K562 (cell line): ENCODE results near the gene ZNF616. TPM values are rescaled to one million over a fixed set of nuclear protein-coding genes. Genes with fewer than 3 reads are reported as not detected.

Source experiments
- ARID1B ChIP-seq: fragments of 450-650 bp; IDR thresholded peaks from 2 replicates; pipeline ENCODE4 v1.6.1; 2016; ENCODE audit warnings: antibody characterized with exemption, mild to moderate bottlenecking, inconsistent platforms
- EGR1 ChIP-seq: fragments of 450-650 bp; conservative IDR thresholded peaks from 2 replicates; pipeline ENCODE4 v1.6.1; 2017; ENCODE audit warnings: mild to moderate bottlenecking
- ELF4 ChIP-seq: fragments of 450-650 bp; formaldehyde crosslinking; IDR thresholded peaks from 2 replicates; pipeline ENCODE4 v1.4.0; 2022; ENCODE audit warnings: missing genetic modification characterization
- FOSL1 ChIP-seq: fragments of 200-800 bp; sonication (Bioruptor generic); conservative IDR thresholded peaks from 2 replicates; pipeline ENCODE4 v1.6.1; 2016; ENCODE audit warnings: missing genetic modification characterization, missing compliant biosample characterization
- HLTF ChIP-seq: fragments of 450-650 bp; IDR thresholded peaks from 2 replicates; pipeline ENCODE4 v1.6.1; 2016
- NKRF ChIP-seq: fragments of 450-650 bp; IDR thresholded peaks from 2 replicates; pipeline ENCODE4 v1.6.1; 2016; ENCODE audit warnings: borderline replicate concordance
- PHB2 ChIP-seq: fragments of 450-650 bp; IDR thresholded peaks from 2 replicates; pipeline ENCODE4 v1.6.1; 2017; ENCODE audit warnings: low read depth
- RBBP5 ChIP-seq: fragments of 200-600 bp; sonication (generic); IDR thresholded peaks from 2 replicates; pipeline ENCODE4 v1.6.1; 2012; ENCODE audit warnings: borderline replicate concordance, mild to moderate bottlenecking, low read length, control low read depth, inconsistent platforms; ENCODE audit not compliant: insufficient read depth, poor library complexity, severe bottlenecking
- SIN3A ChIP-seq, 2 experiments: fragments of 150-350 bp in 1 of 2; IDR thresholded peaks; 2 replicates each; pipeline ENCODE4 v1.6.1; 2011 to 2016; ENCODE audit warnings: borderline replicate concordance in 2 of 2, low read depth in 2 of 2, low read length in 2 of 2, mild to moderate bottlenecking in 2 of 2, moderate library complexity in 2 of 2; ENCODE audit not compliant: control insufficient read depth in 1 of 2
- ZNF124 ChIP-seq: sonication (generic); formaldehyde crosslinking; IDR thresholded peaks from 2 replicates; pipeline ENCODE4 v1.8.1; 2022; ENCODE audit warnings: missing genetic modification reagents
- polyA plus RNA-seq, 8 experiments: library from polyadenylated mRNA; depleted of rRNA in 4 of 8; stranded (reverse) in 5 of 8; unstranded in 3 of 8; fragments of >200 nt; fragmentation: Nextera tagmentation in 2 of 8; fragmentation: Illumina TruSeq in 1 of 8; extraction: Ambion mirVana in 2 of 8; extraction: Trizol in 1 of 8; gene quantifications; 2 replicates each; pipeline versions ENCODE4 v1.2.1 to v1.2.3, GENCODE V29; 2011 to 2014; ENCODE audit warnings: inconsistent platforms in 1 of 8, missing spikeins in 1 of 8
- total RNA-seq, 7 experiments: library from RNA; depleted of rRNA in 6 of 7; stranded (reverse); fragments of >200 nt in 6 of 7; fragmentation: Illumina TruSeq in 2 of 7; extraction: Trizol in 2 of 7; gene quantifications; 2 replicates each; pipeline versions ENCODE4 v1.2.1 to v1.2.3, GENCODE V29; 2011 to 2021; ENCODE audit warnings: low replicate concordance in 1 of 7

Gene ZNF616
- total and polyA plus RNA-seq, 9 of the 15 experiments (the other 6 are each of a cell fraction or from before 2014, with no cell fraction given): 3.4 to 13.0 (median 6.7) TPM

GRCh38 chr19:52138278-52138982 is 1.3 kb downstream of the ZNF616 start (continued):
- TF ChIP-seq FOSL1 (tag): no peak
- peak; percentile 91 for TF ChIP-seq NKRF
- peak; percentile 81; the same call in 1 of the 2 replicates for TF ChIP-seq HLTF
- TF ChIP-seq RBBP5: peak; percentile 9
- peak; percentile 71; the same call in 1 of the 2 replicates for TF ChIP-seq ELF4 (CRISPR knock-in tag)
- no peak for TF ChIP-seq ZNF124
- TF ChIP-seq SIN3A (IDR thresholded peaks at IDR 0.05; ENCODE audit: borderline replicate concordance in 2 of 2, control insufficient read depth in 1 of 2, low read depth in 2 of 2, low read length in 2 of 2): peak in 1 of 2 experiments; percentile 76; a peak in 2 of 4 replicates
- TF ChIP-seq PHB2: 0 out of 2 replicates have a peak, but pooled peaks have one; percentile 29
- 0 out of 2 replicates have a peak, but pooled peaks have one; percentile 27 for TF ChIP-seq EGR1
- TF ChIP-seq ARID1B: peak; percentile 25; the same call in 1 of the 2 replicates
